Gastroesophageal sphincter (tissue), 4 donors: Measurements from ENCODE around the gene SLC10A4. TPM values are rescaled to one million over a fixed set of nuclear protein-coding genes. Genes with fewer than 3 reads are reported as not detected.
"Not testable (repeated sequence)": the region's sequence is repeated elsewhere in the genome, so short reads cannot be mapped to it uniquely, and the experiment has no call there.

Experiments used
- ATAC-seq: fragments of 150-250 bp; one replicate; pipeline ENCODE4 v1.9.1; 2016; ENCODE audit warnings: mild to moderate bottlenecking, moderate library complexity
- H3K27ac ChIP-seq, 4 donors: fragments of 200-600 bp; sonication (generic) in 3 of 4; 1 replicate in 3 of 4; 2 replicates in 1 of 4; pipeline ENCODE4 v1.5.1; 2016 to 2019
- H3K27me3 ChIP-seq: fragments of 200-600 bp; sonication (generic); one replicate; pipeline ENCODE4 v1.5.1; 2019
- H3K36me3 ChIP-seq, 2 donors: fragments of 200-600 bp; sonication (generic); one replicate each; pipeline ENCODE4 v1.5.1; 2019; ENCODE audit warnings: control low read depth in 1 of 2
- H3K4me1 ChIP-seq, 3 donors: fragments of 200-600 bp; sonication (generic); 1 replicate in 2 of 3; 2 replicates in 1 of 3; pipeline ENCODE4 v1.5.1; 2016 to 2019; ENCODE audit warnings: control low read depth in 2 of 3
- H3K4me3 ChIP-seq, 2 donors: fragments of 200-600 bp; sonication (generic); one replicate each; pipeline ENCODE4 v1.5.1; 2019; ENCODE audit warnings: mild to moderate bottlenecking in 1 of 2, moderate library complexity in 1 of 2
- H3K9me3 ChIP-seq, 3 donors: fragments of 200-600 bp; sonication (generic); one replicate each; pipeline ENCODE4 v1.5.1; 2017 to 2019; ENCODE audit warnings: control low read depth in 2 of 3
- EP300 ChIP-seq: sonication (generic); formaldehyde crosslinking; IDR thresholded peaks from one replicate; pipeline ENCODE4 v1.6.1; 2017; ENCODE audit warnings: antibody characterized with exemption, mild to moderate bottlenecking
- POLR2A ChIP-seq, 2 donors: fragments of 450-650 bp; IDR thresholded peaks; one replicate each; pipeline ENCODE4 v1.6.1; 2017; ENCODE audit warnings: antibody characterized with exemption in 2 of 2, mild to moderate bottlenecking in 2 of 2, moderate library complexity in 1 of 2
- POLR2AphosphoS5 ChIP-seq: sonication (generic); formaldehyde crosslinking; IDR thresholded peaks from one replicate; pipeline ENCODE4 v1.6.1; 2017; ENCODE audit warnings: antibody characterized with exemption
- WGBS, 2 donors: methylation state at CpG; one replicate each; pipeline ENCODE4 v1.1.5; 2018; ENCODE audit warnings: low coverage in 1 of 2; 5-methylcytosine and 5-hydroxymethylcytosine counted together
- total RNA-seq, 4 donors: library from RNA; depleted of rRNA; stranded (reverse); fragments of >200 nt; gene quantifications; one replicate each; pipeline ENCODE4 v1.1.0, GENCODE V29; 2016
- TF ChIP-seq, protein P1 (sequence below), 4 experiments: fragments of 200-600 bp in 2 of 4; fragments of 450-650 bp in 2 of 4; sonication (generic) in 1 of 4; IDR thresholded peaks; one replicate each; pipeline ENCODE4 v1.5.1; 2017 to 2019; ENCODE audit warnings: antibody characterized with exemption in 4 of 4, mild to moderate bottlenecking in 2 of 4, moderate library complexity in 2 of 4

SLC10A4 gene, protein sequence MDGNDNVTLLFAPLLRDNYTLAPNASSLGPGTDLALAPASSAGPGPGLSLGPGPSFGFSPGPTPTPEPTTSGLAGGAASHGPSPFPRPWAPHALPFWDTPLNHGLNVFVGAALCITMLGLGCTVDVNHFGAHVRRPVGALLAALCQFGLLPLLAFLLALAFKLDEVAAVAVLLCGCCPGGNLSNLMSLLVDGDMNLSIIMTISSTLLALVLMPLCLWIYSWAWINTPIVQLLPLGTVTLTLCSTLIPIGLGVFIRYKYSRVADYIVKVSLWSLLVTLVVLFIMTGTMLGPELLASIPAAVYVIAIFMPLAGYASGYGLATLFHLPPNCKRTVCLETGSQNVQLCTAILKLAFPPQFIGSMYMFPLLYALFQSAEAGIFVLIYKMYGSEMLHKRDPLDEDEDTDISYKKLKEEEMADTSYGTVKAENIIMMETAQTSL
- total RNA-seq = 1 to 10 TPM in 1 of 4 donors, under 1 TPM in 1, not detected in 2; 0.27 to 1.4 TPM

DNA sequence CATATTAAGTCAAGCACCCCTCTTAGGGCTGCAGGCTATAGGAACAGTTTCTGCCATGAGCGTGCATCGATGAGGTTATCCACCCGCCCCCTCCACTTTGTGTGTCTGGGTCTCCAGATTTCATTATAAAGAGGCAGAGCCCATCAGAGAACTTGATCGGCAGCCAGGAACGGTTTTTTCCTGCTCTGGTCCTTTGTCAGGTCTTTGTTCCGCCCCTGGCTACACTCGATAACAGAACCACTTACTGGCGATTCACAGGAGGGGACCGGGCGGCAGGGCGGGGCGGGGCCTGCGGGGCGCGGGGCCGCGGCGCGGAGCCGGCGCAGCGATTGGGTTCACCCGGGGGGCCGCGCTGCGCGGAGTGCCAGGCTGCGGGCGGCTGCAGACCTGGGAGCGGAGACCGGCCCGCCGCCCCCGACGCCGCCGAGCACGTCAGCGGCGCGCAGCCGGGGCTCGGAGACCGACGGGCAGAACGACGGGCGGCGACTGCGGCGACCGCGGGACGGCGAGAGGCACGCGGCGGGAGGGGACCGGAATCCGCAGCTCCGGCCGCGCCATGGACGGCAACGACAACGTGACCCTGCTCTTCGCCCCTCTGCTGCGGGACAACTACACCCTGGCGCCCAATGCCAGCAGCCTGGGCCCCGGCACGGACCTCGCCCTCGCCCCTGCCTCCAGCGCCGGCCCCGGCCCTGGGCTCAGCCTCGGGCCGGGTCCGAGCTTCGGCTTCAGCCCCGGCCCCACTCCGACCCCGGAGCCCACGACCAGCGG is at the start of gene SLC10A4:
Gene SLC10A4, plus strand, starts transcription at position 338 of the 771 bp plus-strand sequence. Its CDS starts 219 bp downstream, at position 557.
- H3K9me3 ChIP-seq = no peaks in the 10 kb centered on the region
- no peak for TF ChIP-seq POLR2A (IDR thresholded peaks at IDR 0.05)
- TF ChIP-seq EP300 = no peak
- TF ChIP-seq, protein P1, sequence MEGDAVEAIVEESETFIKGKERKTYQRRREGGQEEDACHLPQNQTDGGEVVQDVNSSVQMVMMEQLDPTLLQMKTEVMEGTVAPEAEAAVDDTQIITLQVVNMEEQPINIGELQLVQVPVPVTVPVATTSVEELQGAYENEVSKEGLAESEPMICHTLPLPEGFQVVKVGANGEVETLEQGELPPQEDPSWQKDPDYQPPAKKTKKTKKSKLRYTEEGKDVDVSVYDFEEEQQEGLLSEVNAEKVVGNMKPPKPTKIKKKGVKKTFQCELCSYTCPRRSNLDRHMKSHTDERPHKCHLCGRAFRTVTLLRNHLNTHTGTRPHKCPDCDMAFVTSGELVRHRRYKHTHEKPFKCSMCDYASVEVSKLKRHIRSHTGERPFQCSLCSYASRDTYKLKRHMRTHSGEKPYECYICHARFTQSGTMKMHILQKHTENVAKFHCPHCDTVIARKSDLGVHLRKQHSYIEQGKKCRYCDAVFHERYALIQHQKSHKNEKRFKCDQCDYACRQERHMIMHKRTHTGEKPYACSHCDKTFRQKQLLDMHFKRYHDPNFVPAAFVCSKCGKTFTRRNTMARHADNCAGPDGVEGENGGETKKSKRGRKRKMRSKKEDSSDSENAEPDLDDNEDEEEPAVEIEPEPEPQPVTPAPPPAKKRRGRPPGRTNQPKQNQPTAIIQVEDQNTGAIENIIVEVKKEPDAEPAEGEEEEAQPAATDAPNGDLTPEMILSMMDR (IDR thresholded peaks at IDR 0.05) = no peak
- TF ChIP-seq POLR2AphosphoS5 = no peak
- H3K4me1 ChIP-seq = peaks cover 0 to 16% (median 3%) of the 10 kb centered on the region in 3 donors
- WGBS, 2 donors = 5 to 28% methylated on average over 3 of the region's 85 CpGs
- H3K36me3 ChIP-seq = no peaks in the 10 kb centered on the region
- H3K4me3 ChIP-seq = peak within 1 kb of the TSS in 1 of 2 donors; percentile 43
- peaks cover 77% of the 10 kb centered on the region for H3K27me3 ChIP-seq
- ATAC-seq = peak; percentile 36
- H3K27ac ChIP-seq = no peak within 1 kb of the TSS

GRCh38 chr4:48436318-48436717 is 46.8 kb upstream of the SLC10A4 start:
- Histone ChIP-seq H3K27ac (no peak overlapping the region), H3K27me3 (no peaks in the 10 kb centered on the region), H3K9me3 (no peaks in the 10 kb centered on the region), H3K4me1 (no peaks in the 10 kb centered on the region), H3K4me3 (no peak overlapping the region), H3K36me3 (no peaks in the 10 kb centered on the region)
- no peak for ATAC-seq
- TF ChIP-seq POLR2AphosphoS5 = no peak
- TF ChIP-seq POLR2A (IDR thresholded peaks at IDR 0.05) = no peak
- TF ChIP-seq, protein P1 (IDR thresholded peaks at IDR 0.05) = no peak
- no peak for TF ChIP-seq EP300
- 78 to 92% methylated on average over 1 of the region's 1 CpG for WGBS, 2 donors

DNA sequence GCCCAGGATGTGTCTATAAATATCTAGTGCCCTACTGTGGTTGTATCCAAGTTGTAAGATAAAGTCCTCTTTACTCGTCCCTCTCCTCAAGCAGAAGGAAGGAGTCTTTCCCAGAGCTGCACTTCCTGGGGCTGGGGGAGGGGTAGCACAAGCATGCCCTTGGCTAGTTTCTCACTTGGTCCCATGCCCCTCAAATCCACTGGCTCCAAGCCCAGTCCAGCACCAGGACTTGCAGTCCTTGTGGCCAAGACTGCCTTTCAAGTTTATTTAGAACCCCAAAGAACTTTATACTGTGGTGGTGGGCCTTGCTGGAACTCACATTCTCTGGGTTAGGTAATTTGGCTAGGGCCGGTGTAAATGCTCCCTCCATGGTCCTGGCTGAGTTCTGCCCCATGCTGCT is 43.2 kb upstream of the SLC10A4 start:
- no peak overlapping the region for H3K27ac ChIP-seq
- no peak for ATAC-seq
- TF ChIP-seq POLR2AphosphoS5 (no peak), POLR2A (IDR thresholded peaks at IDR 0.05) (no peak), EP300 (no peak)
- TF ChIP-seq, protein P1 (IDR thresholded peaks at IDR 0.05) = no peak
- no peaks in the 10 kb centered on the region for H3K36me3 ChIP-seq
- no peak overlapping the region for H3K4me3 ChIP-seq
- 13 to 100% methylated on average over 1 of the region's 2 CpGs for WGBS, 2 donors
- H3K4me1 ChIP-seq = no peaks in the 10 kb centered on the region
- H3K27me3 ChIP-seq = no peaks in the 10 kb centered on the region
- H3K9me3 ChIP-seq = no peaks in the 10 kb centered on the region

- H3K4me3 ChIP-seq, ATAC-seq, H3K27me3 ChIP-seq, H3K27ac ChIP-seq, H3K4me1 ChIP-seq, H3K36me3 ChIP-seq, H3K9me3 ChIP-seq: not testable (repeated sequence)
- 70 to 73% methylated on average over 4 to 5 of the region's 5 CpGs for WGBS, 2 donors
These were observed 42.2 kb upstream of the SLC10A4 start for GRCh38 chr4:48440914-48441313.

- Histone ChIP-seq H3K9me3 (no peaks in the 10 kb centered on the region), H3K27me3 (no peaks in the 10 kb centered on the region), H3K36me3 (no peaks in the 10 kb centered on the region), H3K27ac (no peak overlapping the region), H3K4me1 (no peaks in the 10 kb centered on the region), H3K4me3 (no peak overlapping the region)
- no peak for TF ChIP-seq POLR2A (IDR thresholded peaks at IDR 0.05)
- TF ChIP-seq POLR2AphosphoS5 = no peak
- TF ChIP-seq, protein P1 (IDR thresholded peaks at IDR 0.05) = peak in 3 of 4 experiments; percentile 21 to 52 (median 41)
- TF ChIP-seq EP300 = no peak
- WGBS, 2 donors = 13 to 14% methylated on average over 3 of the region's 3 CpGs
- ATAC-seq = no peak
These were observed 37.4 kb upstream of the SLC10A4 start for GRCh38 chr4:48445704-48446103.
